Activated naive CD8-positive, alpha-beta T cell (primary cell): ENCODE measurements around the gene CTNNA2.

ENCODE experiments used
- H3K27ac Mint-ChIP-seq: one replicate; pipeline ENCODE4 v1.8.0; 2021; ENCODE audit warnings: mixed read lengths
- H3K27me3 Mint-ChIP-seq: one replicate; pipeline ENCODE4 v1.8.0; 2021; ENCODE audit warnings: mixed read lengths
- H3K36me3 Mint-ChIP-seq: one replicate; pipeline ENCODE4 v1.8.0; 2021; ENCODE audit warnings: mixed read lengths
- H3K4me1 Mint-ChIP-seq: one replicate; pipeline ENCODE4 v1.8.0; 2021; ENCODE audit warnings: low read depth, mixed read lengths
- H3K4me3 Mint-ChIP-seq: one replicate; pipeline ENCODE4 v1.8.0; 2021; ENCODE audit warnings: mild to moderate bottlenecking, mixed read lengths
- H3K9me3 Mint-ChIP-seq: one replicate; pipeline ENCODE4 v1.8.0; 2021; ENCODE audit warnings: low read depth, mixed read lengths

Gene CTNNA2

DNA sequence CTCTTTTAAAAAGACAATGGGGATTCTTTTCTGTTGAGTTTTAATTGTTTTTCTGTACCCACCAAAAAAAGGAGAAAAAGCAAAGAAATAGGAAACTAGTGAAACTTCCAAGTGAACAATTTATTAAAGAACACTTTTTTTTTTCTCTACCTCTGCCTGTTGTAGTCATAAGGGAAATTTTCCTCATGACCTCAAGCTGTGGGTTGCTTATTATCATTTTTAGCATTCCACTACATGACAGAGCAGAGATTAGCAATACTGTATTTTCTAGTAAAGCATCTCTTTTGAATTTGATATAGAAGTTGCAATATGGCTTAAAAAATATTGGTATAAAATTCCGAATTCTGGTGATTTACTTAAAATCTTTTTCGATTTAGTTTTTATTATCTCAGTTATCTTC lies 879.6 kb downstream of the CTNNA2 start:
- H3K27me3 Mint-ChIP-seq = no peaks in the 10 kb centered on the region
- no peak overlapping the region for H3K4me3 Mint-ChIP-seq
- H3K36me3 Mint-ChIP-seq = no peaks in the 10 kb centered on the region
- H3K9me3 Mint-ChIP-seq = peaks cover 7% of the 10 kb centered on the region
- H3K4me1 Mint-ChIP-seq = no peaks in the 10 kb centered on the region
- no peak overlapping the region for H3K27ac Mint-ChIP-seq

DNA sequence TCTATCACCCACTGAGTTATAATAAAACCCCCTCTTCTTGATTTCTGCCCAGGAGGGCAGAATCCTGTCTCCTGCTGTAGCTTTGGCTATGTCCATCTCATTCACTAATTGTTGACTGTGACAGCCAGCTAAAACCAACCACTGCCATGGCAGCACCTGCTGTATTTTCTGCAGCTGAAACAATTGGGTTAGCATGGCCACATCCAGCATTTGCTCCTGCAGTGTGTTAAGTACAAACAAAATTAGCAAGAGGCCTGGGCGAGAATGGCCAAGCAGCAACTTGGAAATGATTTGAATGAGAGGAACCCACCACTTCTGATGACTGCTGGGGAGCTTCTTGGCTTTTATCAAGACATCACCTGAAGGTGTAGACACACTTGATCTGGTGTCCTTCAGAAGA lies 881.1 kb downstream of the CTNNA2 start:
- Mint-ChIP-seq H3K4me3 (no peak overlapping the region), H3K4me1 (no peaks in the 10 kb centered on the region), H3K27me3 (no peaks in the 10 kb centered on the region), H3K9me3 (peaks cover 16% of the 10 kb centered on the region), H3K27ac (no peak overlapping the region), H3K36me3 (no peaks in the 10 kb centered on the region)

DNA sequence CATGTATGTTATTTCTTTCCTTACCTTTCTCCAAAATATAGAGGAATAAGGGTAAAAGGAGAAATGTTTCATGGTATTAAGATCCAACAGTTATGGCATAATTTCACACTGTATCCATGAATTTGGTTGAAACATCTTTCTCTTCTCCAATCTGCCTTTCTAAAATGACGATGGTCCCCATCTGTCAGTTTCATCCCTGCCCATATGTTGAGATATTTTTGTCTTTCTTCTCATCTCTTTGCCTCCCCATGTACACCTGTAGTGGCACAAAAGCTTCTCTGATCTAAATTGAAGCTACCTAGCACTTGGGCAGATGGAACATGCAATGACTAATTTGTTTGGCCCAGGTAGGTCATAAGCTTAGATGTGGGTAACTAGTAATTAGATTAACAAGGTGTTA lies 882.4 kb downstream of the CTNNA2 start:
- Mint-ChIP-seq H3K27me3 (no peaks in the 10 kb centered on the region), H3K4me3 (no peak overlapping the region), H3K9me3 (peaks cover 13% of the 10 kb centered on the region), H3K27ac (no peak overlapping the region), H3K4me1 (no peaks in the 10 kb centered on the region), H3K36me3 (no peaks in the 10 kb centered on the region)

DNA sequence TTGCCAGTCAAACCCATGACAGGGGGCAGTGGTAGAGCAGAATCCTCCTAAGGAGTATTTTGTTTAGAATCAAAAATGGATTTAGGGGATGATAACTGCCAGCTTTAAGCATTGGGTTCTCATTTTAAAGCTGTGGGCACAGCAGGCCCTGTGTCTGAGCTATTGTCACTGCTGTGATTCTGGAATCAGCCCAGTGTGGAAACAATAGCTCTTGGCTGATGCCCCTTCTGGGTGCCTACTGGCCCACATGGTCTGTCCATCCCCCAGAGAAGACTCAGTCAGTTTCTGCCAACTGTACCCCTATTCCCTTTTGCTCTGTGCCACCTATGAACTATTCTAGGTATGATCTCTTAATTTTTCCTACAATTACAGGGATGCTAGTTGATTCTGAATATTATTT lies 883.4 kb downstream of the CTNNA2 start:
- H3K4me1 Mint-ChIP-seq = no peaks in the 10 kb centered on the region

DNA sequence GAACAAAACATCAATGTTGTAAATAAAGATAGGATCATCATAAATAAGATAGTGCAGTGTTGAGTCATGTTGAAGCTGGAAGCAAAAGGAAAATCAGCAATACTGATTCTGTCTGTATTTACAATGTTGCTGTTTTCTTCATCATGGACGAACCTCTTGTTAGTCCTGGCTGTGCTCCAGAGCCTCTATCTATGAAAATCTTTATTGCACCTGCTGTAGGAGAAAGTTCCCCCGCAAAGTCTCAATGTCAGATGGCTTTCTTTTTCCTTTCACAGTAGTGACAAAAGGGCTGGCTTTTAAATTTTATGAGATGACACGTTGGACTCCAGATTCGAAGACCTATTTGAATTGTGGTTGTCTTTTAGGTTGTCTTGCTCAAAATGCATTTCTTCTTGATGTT lies 890.2 kb downstream of the CTNNA2 start:
- peaks cover 11% of the 10 kb centered on the region for H3K9me3 Mint-ChIP-seq
- H3K4me1 Mint-ChIP-seq = no peaks in the 10 kb centered on the region
- H3K27ac Mint-ChIP-seq = no peak overlapping the region
- H3K4me3 Mint-ChIP-seq = no peak overlapping the region
- no peaks in the 10 kb centered on the region for H3K36me3 Mint-ChIP-seq
- H3K27me3 Mint-ChIP-seq = no peaks in the 10 kb centered on the region

More for the DNA sequence above, 883.4 kb downstream of the CTNNA2 start:
- H3K27ac Mint-ChIP-seq = no peak overlapping the region
- H3K9me3 Mint-ChIP-seq = peaks cover 18% of the 10 kb centered on the region
- no peaks in the 10 kb centered on the region for H3K36me3 Mint-ChIP-seq
- no peaks in the 10 kb centered on the region for H3K27me3 Mint-ChIP-seq
- no peak overlapping the region for H3K4me3 Mint-ChIP-seq

DNA sequence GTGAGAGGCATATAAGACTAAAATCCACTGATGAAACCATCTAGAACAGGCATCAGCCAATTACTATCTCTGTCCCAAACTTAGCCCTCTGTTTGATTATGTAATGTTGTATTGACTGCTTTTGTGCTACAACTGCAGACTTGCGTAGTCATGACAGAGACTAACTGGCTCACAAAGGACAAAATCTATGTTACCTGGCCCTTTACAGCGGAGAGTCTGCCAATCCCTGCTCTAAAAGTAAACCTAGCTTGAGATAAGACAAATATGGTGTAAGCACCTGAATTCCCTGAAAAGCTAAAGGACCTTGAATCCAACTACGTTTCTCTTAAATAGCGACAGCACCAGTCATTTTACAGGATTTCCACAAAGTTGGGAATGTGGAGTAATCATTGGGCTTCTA lies 894.5 kb downstream of the CTNNA2 start:
- no peak overlapping the region for H3K4me3 Mint-ChIP-seq
- H3K4me1 Mint-ChIP-seq = no peaks in the 10 kb centered on the region
- H3K9me3 Mint-ChIP-seq = peaks cover 3% of the 10 kb centered on the region

DNA sequence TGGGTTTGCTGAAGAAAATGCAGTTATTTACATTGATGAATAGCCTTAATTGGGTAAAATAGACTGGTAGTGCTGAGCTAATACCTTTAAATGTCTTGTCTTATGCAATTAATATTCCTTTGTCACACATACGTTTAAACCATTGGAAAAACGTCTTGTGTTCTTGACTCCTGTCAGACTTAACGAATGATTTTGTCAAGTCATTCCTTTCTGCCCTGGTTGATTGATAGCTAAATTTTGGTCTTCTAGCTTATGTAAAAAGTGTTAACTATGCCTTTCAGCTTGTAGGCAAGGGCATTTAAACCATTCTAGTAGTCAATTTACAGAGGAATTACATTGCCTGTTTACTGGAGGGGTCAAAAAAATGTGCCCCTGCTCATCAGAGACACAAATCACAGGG lies 897.5 kb downstream of the CTNNA2 start:
- Mint-ChIP-seq H3K4me3 (no peak overlapping the region), H3K36me3 (no peaks in the 10 kb centered on the region), H3K9me3 (peaks cover 17% of the 10 kb centered on the region), H3K27me3 (no peaks in the 10 kb centered on the region), H3K27ac (no peak overlapping the region), H3K4me1 (no peaks in the 10 kb centered on the region)

More for the DNA sequence above, 894.5 kb downstream of the CTNNA2 start:
- no peaks in the 10 kb centered on the region for H3K36me3 Mint-ChIP-seq
- H3K27me3 Mint-ChIP-seq = no peaks in the 10 kb centered on the region
- no peak overlapping the region for H3K27ac Mint-ChIP-seq

DNA sequence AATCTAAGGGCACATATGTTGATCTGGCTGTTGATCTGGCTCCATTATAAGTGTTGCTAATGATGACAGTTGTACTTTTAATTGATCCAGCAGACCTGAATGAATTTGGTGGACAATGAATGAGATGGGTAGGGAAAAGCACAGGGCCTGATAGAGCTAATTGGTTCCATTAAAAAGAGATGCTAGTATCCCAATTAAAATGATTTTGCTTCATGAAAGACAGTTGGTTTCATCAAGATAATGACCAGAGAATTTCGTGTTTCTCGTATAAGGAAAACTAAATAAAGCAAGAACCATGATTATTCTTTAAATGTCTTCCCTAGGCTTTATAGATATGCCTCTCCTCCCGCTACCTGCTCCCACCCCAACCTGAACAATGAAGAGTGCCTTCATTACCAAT lies 900.3 kb downstream of the CTNNA2 start:
- Mint-ChIP-seq H3K9me3 (peaks cover 23% of the 10 kb centered on the region), H3K27ac (no peak overlapping the region), H3K4me3 (no peak overlapping the region), H3K4me1 (no peaks in the 10 kb centered on the region), H3K36me3 (no peaks in the 10 kb centered on the region), H3K27me3 (no peaks in the 10 kb centered on the region)

DNA sequence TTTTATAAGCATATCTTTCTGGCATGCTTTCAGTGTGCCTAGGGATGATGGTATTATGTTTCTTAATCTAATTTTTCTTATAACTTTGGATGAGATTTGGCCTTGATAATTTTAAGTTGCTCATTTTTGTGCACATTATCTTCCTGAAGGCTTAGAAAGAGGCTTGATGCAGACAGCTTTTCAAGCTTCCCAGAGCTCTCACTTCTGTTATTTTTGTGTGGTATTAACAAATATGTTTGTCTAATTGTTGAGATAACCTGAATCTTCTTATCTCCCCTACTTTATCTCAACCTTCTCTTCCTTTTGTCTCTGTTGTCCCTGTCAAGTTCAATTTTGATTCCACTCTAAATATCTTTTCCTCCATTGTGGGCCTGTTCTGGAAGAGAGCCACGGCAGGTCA lies 904.9 kb downstream of the CTNNA2 start:
- H3K27ac Mint-ChIP-seq = no peak overlapping the region
- no peaks in the 10 kb centered on the region for H3K27me3 Mint-ChIP-seq
- no peak overlapping the region for H3K4me3 Mint-ChIP-seq

DNA sequence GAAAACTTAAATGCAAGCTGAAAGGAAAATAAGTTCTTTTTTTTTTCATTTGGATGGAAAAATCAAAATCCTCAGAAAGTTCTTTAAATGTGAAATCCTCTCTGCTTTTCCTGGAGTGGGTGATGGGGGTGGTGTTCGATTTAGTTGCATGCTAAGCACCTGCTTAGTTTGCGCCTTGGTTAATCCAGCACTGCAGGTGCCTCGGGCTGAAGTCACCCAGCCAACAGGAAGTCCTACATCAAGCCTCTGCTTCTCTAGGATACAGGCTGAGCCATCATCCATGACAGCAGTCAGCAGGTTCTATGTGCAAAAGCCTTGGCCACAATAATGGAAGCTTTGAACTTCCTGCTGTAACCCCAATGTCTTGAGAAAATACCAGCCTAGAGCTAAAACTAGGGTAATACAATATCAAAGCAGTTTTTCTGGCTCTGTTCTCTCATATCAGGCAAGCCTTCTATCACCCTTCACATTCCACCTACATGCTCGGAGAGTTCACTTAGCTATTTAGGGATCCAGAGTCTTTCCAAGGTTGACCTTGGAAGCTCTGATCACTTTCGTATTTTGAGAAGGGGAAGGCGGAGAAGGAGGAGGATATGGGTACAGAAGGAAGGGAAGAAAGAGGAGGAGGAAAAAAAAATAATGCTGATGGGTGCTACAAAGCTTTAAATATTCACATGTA lies 907.8 kb downstream of the CTNNA2 start:
- H3K27me3 Mint-ChIP-seq = no peaks in the 10 kb centered on the region
- no peaks in the 10 kb centered on the region for H3K36me3 Mint-ChIP-seq
- H3K27ac Mint-ChIP-seq = no peak overlapping the region
- peaks cover 19% of the 10 kb centered on the region for H3K9me3 Mint-ChIP-seq
- H3K4me1 Mint-ChIP-seq = no peaks in the 10 kb centered on the region
- H3K4me3 Mint-ChIP-seq = no peak overlapping the region

More for the DNA sequence above, 904.9 kb downstream of the CTNNA2 start:
- Mint-ChIP-seq H3K4me1 (no peaks in the 10 kb centered on the region), H3K9me3 (peaks cover 24% of the 10 kb centered on the region), H3K36me3 (no peaks in the 10 kb centered on the region)

DNA sequence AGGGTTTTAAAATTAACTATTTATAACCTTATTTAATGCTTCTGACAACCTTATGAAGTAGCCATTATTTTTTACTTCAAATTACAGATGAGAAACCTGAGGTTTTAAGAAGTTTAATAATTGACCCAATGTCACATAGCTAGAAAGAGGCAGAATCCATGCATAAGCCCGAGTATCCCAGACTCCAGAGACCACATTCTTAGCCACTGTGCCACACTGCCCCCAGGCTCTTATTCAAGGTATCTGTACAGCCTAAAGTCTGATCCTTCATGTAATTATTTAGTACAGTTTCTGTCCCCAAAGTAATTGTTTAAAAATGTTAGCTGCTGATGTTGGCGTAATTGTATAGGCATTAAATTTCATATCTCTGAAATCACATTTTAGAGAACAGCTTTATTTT lies 916.4 kb downstream of the CTNNA2 start:
- no peak overlapping the region for H3K27ac Mint-ChIP-seq
- no peak overlapping the region for H3K4me3 Mint-ChIP-seq
- H3K9me3 Mint-ChIP-seq = peaks cover 8% of the 10 kb centered on the region
- no peaks in the 10 kb centered on the region for H3K4me1 Mint-ChIP-seq
- H3K36me3 Mint-ChIP-seq = no peaks in the 10 kb centered on the region
- H3K27me3 Mint-ChIP-seq = no peaks in the 10 kb centered on the region

DNA sequence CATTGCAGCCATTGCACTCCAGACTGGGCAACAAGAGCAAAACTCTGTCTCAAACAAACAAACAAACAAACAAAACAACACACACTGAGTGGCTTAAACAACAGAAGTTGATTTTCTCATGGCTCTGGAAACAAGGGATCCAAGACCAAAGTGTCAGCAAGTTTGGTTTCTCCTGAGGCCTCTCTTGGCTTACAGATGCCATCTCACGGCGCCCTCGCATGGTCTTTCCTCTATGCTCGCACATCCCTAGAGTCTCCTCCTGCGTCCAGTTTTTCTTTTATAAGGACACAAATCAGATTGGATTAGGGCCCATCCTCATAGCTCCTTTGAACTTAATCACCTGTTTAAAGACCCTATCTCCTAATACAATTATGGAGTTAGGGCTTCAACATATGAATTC lies 925.1 kb downstream of the CTNNA2 start:
- Mint-ChIP-seq H3K4me1 (no peaks in the 10 kb centered on the region), H3K27me3 (no peaks in the 10 kb centered on the region), H3K9me3 (no peaks in the 10 kb centered on the region), H3K36me3 (no peaks in the 10 kb centered on the region), H3K4me3 (no peak overlapping the region), H3K27ac (no peak overlapping the region)

DNA sequence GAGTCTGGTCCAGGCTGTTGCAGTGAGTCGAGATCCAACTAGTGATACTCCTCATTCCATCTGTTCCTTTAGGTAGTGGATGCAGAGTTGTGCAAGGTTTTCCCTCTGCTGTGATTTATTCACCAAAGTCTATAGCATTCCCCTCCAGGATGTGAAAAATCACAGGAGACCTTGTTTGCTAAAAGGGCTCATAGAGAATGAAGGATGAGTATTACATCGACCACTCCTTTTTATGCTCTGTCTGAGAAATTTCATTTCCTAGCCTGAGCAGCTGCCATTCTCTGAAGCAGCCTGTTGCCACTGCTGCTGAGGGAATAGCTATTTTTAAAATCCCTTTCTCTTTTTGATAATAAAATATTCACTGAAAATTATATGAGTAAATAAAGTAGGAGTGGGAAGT lies 925.8 kb downstream of the CTNNA2 start:
- no peaks in the 10 kb centered on the region for H3K4me1 Mint-ChIP-seq
- H3K4me3 Mint-ChIP-seq = no peak overlapping the region
- no peaks in the 10 kb centered on the region for H3K9me3 Mint-ChIP-seq
- H3K27ac Mint-ChIP-seq = no peak overlapping the region
- no peaks in the 10 kb centered on the region for H3K36me3 Mint-ChIP-seq
- no peaks in the 10 kb centered on the region for H3K27me3 Mint-ChIP-seq

DNA sequence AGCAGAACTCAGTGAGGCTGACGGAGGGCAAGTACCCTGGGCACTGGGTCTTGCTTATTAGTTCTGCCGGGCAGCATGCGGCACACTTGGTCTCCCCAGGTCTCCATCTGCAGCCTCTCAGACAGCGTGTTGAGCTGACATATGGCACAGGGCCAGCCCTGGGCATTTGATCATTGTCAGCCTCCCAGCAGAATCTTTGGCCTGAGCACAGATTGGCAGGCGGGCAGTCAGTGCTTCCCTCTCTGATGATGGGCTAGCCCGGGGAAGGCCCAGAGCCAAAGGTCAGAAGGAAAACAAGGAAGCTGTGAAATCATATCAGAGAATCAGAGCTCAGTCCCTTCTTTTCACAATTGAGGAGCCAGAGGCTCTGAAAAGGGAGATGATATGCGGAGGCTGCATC lies 941.8 kb downstream of the CTNNA2 start:
- peaks cover 3% of the 10 kb centered on the region for H3K9me3 Mint-ChIP-seq
- no peak overlapping the region for H3K4me3 Mint-ChIP-seq
- no peak overlapping the region for H3K27ac Mint-ChIP-seq
- no peaks in the 10 kb centered on the region for H3K27me3 Mint-ChIP-seq
- no peaks in the 10 kb centered on the region for H3K36me3 Mint-ChIP-seq
- H3K4me1 Mint-ChIP-seq = no peaks in the 10 kb centered on the region

DNA sequence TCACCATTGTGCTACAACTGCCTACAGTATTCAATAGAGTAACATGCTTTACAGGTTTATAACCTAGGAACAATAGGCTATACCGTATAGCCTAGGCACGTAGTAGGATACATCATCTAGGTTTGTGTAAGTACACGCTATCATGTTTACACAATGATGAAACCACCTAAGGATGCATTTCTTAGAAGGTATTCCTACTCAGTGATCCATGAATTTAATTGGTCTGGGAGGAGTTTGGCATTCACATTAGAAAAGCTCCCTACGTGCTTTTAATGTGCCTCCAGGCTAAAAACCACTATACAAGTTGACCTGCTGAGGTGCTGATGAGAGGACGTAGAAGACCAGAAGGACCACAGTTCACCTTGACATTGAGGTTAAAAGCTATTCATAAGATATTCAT lies 946.2 kb downstream of the CTNNA2 start:
- H3K4me3 Mint-ChIP-seq = no peak overlapping the region
- no peaks in the 10 kb centered on the region for H3K4me1 Mint-ChIP-seq
- H3K27me3 Mint-ChIP-seq = no peaks in the 10 kb centered on the region
- H3K9me3 Mint-ChIP-seq = peaks cover 3% of the 10 kb centered on the region
- H3K27ac Mint-ChIP-seq = no peak overlapping the region
- H3K36me3 Mint-ChIP-seq = no peaks in the 10 kb centered on the region

DNA sequence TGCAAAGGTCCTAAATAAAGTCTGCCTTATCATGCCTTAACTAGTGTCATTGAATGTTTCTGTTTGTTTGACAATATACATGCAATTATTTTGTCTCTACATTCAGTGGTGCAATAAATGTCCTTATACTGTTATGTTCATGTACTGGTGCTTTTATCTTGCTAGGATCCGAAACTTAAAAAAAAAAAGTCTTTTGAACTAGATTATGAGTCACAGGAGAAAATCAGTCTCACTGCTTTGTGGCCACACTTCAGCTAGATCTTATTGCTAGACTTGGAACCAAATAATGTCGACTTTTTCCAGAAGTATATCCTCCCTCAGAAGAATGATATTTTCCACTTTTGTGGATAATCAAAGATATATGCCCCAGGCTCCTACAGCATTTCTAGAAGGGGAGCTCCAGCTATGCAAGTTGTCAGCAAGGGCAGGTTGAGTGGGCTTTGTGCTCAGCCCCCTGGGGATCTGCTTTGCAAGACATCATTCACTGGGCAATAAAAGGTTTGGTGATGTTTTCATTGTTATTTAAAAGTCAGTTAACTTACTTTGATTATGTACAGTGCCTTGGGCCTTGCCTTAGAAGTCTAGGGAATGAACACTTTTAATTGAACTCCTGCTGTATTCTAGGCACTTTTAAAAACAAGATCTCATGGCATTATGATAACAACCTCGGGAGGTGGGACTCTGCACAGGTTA lies 948.8 kb downstream of the CTNNA2 start:
- H3K4me3 Mint-ChIP-seq = no peak overlapping the region
- H3K9me3 Mint-ChIP-seq = peaks cover 5% of the 10 kb centered on the region
- H3K36me3 Mint-ChIP-seq = no peaks in the 10 kb centered on the region
- no peak overlapping the region for H3K27ac Mint-ChIP-seq
- no peaks in the 10 kb centered on the region for H3K4me1 Mint-ChIP-seq
- no peaks in the 10 kb centered on the region for H3K27me3 Mint-ChIP-seq
